ENCODE results near the gene CCN2. TPM values are rescaled to one million over a fixed set of nuclear protein-coding genes. Genes with fewer than 3 reads are reported as not detected.

The CCN2 gene
- total RNA-seq, 4 donors from 2014 or later, result 8.9 to 110 (median 25.9) TPM

- TF ChIP-seq POLR2A (IDR thresholded peaks at IDR 0.05), result no peak
- TF ChIP-seq CTCF (IDR thresholded peaks at IDR 0.05), result no peak
- 72 to 77% methylated on average over 6 of the region's 6 CpGs for WGBS, 2 donors
- H3K9me3 ChIP-seq, result no peaks in the 10 kb centered on the region
- H3K27ac ChIP-seq, result no peak overlapping the region
- H3K4me3 ChIP-seq, result no peak overlapping the region
- no peaks in the 10 kb centered on the region for H3K27me3 ChIP-seq
- H3K4me1 ChIP-seq, result no peaks in the 10 kb centered on the region
- no peak for DNase-seq
- intact Hi-C loops (cut with DNase I), result no loop called here
- no peaks in the 10 kb centered on the region for H3K36me3 ChIP-seq
These were observed 15.3 kb upstream of the CCN2 start for GRCh38 chr6:131966443-131966842.

GRCh38 chr6:131963063-131963462 is 11.9 kb upstream of the CCN2 start:
- TF ChIP-seq POLR2A (IDR thresholded peaks at IDR 0.05), result no peak
- TF ChIP-seq CTCF (IDR thresholded peaks at IDR 0.05), result no peak
- no peaks in the 10 kb centered on the region for H3K4me1 ChIP-seq
- H3K9me3 ChIP-seq, result no peaks in the 10 kb centered on the region
- no peaks in the 10 kb centered on the region for H3K27me3 ChIP-seq
- no peak overlapping the region for H3K4me3 ChIP-seq
- no peak for DNase-seq
- H3K27ac ChIP-seq, result no peak overlapping the region
- intact Hi-C loops (cut with DNase I), result no loop called here
- H3K36me3 ChIP-seq, result no peaks in the 10 kb centered on the region

- no peak for DNase-seq
- H3K27ac ChIP-seq, result no peak overlapping the region
- no peaks in the 10 kb centered on the region for H3K4me1 ChIP-seq
- no peaks in the 10 kb centered on the region for H3K27me3 ChIP-seq
- no peaks in the 10 kb centered on the region for H3K36me3 ChIP-seq
- H3K9me3 ChIP-seq, result no peaks in the 10 kb centered on the region
- H3K4me3 ChIP-seq, result no peak overlapping the region
- intact Hi-C loops (cut with DNase I), result no loop called here
- TF ChIP-seq POLR2A (IDR thresholded peaks at IDR 0.05) (no peak), CTCF (IDR thresholded peaks at IDR 0.05) (peak in 1 of 6 experiments; percentile 8)
- WGBS, 2 donors, result 46 to 49% methylated on average over 6 of the region's 6 CpGs
These were observed 9.4 kb upstream of the CCN2 start for GRCh38 chr6:131960371-131961133.

GRCh38 chr6:131958542-131959470 is 7.6 kb upstream of the CCN2 start:
- Histone ChIP-seq H3K4me1 (peaks cover 0 to 9% (median 5%) of the 10 kb centered on the region in 3 donors), H3K27me3 (no peaks in the 10 kb centered on the region), H3K36me3 (no peaks in the 10 kb centered on the region), H3K27ac (no peak overlapping the region), H3K4me3 (no peak overlapping the region), H3K9me3 (no peaks in the 10 kb centered on the region)
- no peak for TF ChIP-seq CTCF (IDR thresholded peaks at IDR 0.05)
- TF ChIP-seq POLR2A (IDR thresholded peaks at IDR 0.05), result no peak
- DNase-seq, result no peak
- 73 to 78% methylated on average over 11 of the region's 11 CpGs for WGBS, 2 donors
- intact Hi-C loops (cut with DNase I), result no loop called here

GRCh38 chr6:131958095-131958494 is 6.9 kb upstream of the CCN2 start:
- intact Hi-C loops (cut with DNase I), result no loop called here

More at GRCh38 chr6:131958095-131958494, 6.9 kb upstream of the CCN2 start:
- peaks cover 0 to 9% (median 5%) of the 10 kb centered on the region in 3 donors for H3K4me1 ChIP-seq
- no peak overlapping the region for H3K4me3 ChIP-seq
- DNase-seq, result no peak
- H3K36me3 ChIP-seq, result no peaks in the 10 kb centered on the region
- WGBS, 2 donors, result 85 to 88% methylated on average over 3 of the region's 3 CpGs
- TF ChIP-seq CTCF (IDR thresholded peaks at IDR 0.05) (no peak), POLR2A (IDR thresholded peaks at IDR 0.05) (no peak)
- H3K27me3 ChIP-seq, result peaks cover 0 to 3% (median 0%) of the 10 kb centered on the region in 4 donors
- no peak overlapping the region for H3K27ac ChIP-seq
- no peaks in the 10 kb centered on the region for H3K9me3 ChIP-seq
